ENCODE data around the gene CNBP. TPM values are rescaled to one million over a fixed set of nuclear protein-coding genes. Genes with fewer than 3 reads are reported as not detected.

CNBP gene
- total and polyA plus RNA-seq, 2 of the 13 experiments (the other 11 are each of a cell fraction or from before 2014, with no cell fraction given): 282 to 354 TPM

DNA sequence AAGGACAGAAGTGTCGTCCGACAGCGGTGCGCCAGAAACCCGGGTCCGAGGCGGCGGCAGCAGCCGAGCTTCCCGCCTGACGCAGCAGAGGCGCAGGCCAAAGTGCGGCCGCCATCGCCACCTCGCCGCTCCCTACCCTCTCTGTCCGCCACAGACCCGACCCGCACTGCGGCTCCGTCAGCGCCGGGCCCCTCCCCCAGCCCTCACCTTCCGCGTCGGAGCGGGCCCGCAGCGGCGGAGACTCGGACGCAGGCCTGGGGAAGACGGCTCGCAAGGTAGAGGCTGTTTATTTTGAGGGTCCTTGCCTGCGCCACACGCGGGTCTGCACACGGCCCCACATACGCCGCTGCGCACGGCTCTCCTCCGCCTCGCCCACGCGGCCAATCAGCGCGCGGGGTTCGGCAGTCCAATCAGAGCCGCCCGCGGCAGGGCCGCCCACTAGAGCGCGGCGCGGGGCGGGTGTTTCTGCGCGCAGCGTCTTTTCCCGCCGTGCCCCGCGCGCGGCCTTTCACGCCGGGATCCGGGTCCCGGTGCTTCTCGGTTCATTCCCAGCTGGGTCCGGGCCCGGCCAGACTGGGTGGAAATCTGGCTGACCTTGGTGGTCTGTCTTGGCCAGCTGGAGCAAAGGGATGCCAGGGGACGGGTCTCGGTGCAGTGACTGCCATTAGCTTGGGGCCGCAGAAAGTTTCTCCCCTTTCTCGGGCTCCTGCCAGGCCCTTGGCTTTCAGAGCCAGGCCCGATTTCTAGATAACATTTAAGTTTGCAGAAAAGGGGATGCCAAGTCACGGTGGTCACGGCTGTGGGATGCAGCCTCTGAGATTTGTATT lies at the start of gene CNBP (continued):
- TF ChIP-seq, protein P1, sequence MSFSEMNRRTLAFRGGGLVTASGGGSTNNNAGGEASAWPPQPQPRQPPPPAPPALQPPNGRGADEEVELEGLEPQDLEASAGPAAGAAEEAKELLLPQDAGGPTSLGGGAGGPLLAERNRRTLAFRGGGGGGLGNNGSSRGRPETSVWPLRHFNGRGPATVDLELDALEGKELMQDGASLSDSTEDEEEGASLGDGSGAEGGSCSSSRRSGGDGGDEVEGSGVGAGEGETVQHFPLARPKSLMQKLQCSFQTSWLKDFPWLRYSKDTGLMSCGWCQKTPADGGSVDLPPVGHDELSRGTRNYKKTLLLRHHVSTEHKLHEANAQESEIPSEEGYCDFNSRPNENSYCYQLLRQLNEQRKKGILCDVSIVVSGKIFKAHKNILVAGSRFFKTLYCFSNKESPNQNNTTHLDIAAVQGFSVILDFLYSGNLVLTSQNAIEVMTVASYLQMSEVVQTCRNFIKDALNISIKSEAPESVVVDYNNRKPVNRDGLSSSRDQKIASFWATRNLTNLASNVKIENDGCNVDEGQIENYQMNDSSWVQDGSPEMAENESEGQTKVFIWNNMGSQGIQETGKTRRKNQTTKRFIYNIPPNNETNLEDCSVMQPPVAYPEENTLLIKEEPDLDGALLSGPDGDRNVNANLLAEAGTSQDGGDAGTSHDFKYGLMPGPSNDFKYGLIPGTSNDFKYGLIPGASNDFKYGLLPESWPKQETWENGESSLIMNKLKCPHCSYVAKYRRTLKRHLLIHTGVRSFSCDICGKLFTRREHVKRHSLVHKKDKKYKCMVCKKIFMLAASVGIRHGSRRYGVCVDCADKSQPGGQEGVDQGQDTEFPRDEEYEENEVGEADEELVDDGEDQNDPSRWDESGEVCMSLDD (CRISPR knock-in tag; IDR thresholded peaks at IDR 0.05; ENCODE audit: borderline replicate concordance): no peak; the same call in 1 of the 2 replicates
- TF ChIP-seq ASH2L (IDR thresholded peaks at IDR 0.05; ENCODE audit: insufficient read length, low read depth, low read length) (peak; percentile 54), ZNF33B (CRISPR knock-in tag; IDR thresholded peaks at IDR 0.05) (no peak; the same call in 1 of the 2 replicates), ZNF275 (CRISPR knock-in tag; IDR thresholded peaks at IDR 0.05; ENCODE audit: borderline replicate concordance) (peak; percentile 94; the same call in 1 of the 2 replicates), CENPT (CRISPR knock-in tag; IDR thresholded peaks at IDR 0.05; ENCODE audit: low read depth) (no peak), RCOR2 (CRISPR knock-in tag; IDR thresholded peaks at IDR 0.05) (0 out of 2 replicates have a peak, but pooled peaks have one; percentile 7), NCOA5 (CRISPR knock-in tag; IDR thresholded peaks at IDR 0.05) (0 out of 2 replicates have a peak, but pooled peaks have one; percentile 48), ATF2 (CRISPR knock-in tag; IDR thresholded peaks at IDR 0.05) (0 out of 2 replicates have a peak, but pooled peaks have one; percentile 27), NONO (IDR thresholded peaks at IDR 0.05) (no peak), NONO (CRISPR knock-in tag; conservative IDR thresholded peaks at IDR 0.05) (peak; percentile 76; the same call in 1 of the 2 replicates), ZNF17 (CRISPR knock-in tag; IDR thresholded peaks at IDR 0.05) (no peak), ZNF558 (CRISPR knock-in tag; IDR thresholded peaks at IDR 0.05; ENCODE audit: borderline replicate concordance) (no peak; the same call in 1 of the 2 replicates), EP300 (IDR thresholded peaks at IDR 0.05; ENCODE audit: low read depth in 2 of 2, low read length in 2 of 2) (no peak; a peak in 1 of 4 replicates), EP300 (CRISPR knock-in tag; IDR thresholded peaks at IDR 0.05; ENCODE audit: borderline replicate concordance) (0 out of 2 replicates have a peak, but pooled peaks have one; percentile 6), ZNF607 (CRISPR knock-in tag; IDR thresholded peaks at IDR 0.05; ENCODE audit: borderline replicate concordance) (peak; percentile 88), ZNF597 (CRISPR knock-in tag; IDR thresholded peaks at IDR 0.05) (no peak), ZNF850 (CRISPR knock-in tag; conservative IDR thresholded peaks at IDR 0.05) (peak; percentile 78; the same call in 1 of the 2 replicates), EHMT2 (IDR thresholded peaks at IDR 0.05; ENCODE audit: borderline replicate concordance, low read depth, low read length) (no peak)
- TF ChIP-seq, protein P2, sequence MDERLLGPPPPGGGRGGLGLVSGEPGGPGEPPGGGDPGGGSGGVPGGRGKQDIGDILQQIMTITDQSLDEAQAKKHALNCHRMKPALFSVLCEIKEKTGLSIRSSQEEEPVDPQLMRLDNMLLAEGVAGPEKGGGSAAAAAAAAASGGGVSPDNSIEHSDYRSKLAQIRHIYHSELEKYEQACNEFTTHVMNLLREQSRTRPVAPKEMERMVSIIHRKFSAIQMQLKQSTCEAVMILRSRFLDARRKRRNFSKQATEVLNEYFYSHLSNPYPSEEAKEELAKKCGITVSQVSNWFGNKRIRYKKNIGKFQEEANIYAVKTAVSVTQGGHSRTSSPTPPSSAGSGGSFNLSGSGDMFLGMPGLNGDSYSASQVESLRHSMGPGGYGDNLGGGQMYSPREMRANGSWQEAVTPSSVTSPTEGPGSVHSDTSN (CRISPR knock-in tag; IDR thresholded peaks at IDR 0.05): no peak
- TF ChIP-seq, protein P3, sequence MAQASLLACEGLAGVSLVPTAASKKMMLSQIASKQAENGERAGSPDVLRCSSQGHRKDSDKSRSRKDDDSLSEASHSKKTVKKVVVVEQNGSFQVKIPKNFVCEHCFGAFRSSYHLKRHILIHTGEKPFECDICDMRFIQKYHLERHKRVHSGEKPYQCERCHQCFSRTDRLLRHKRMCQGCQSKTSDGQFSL (CRISPR knock-in tag; IDR thresholded peaks at IDR 0.05): no peak

Measured in HepG2 (cell line).